Testis (tissue), 3 donors: Measurements from ENCODE around the gene SLC28A1. TPM values are rescaled to one million over a fixed set of nuclear protein-coding genes. Genes with fewer than 3 reads are reported as not detected.
"Not testable (repeated sequence)": the region's sequence is repeated elsewhere in the genome, so short reads cannot be mapped to it uniquely, and the experiment has no call there.

Experiments used
- DNase-seq: peaks from one replicate; pipeline ENCODE4 v3.0.0-alpha.2; 2019
- H3K27ac ChIP-seq, 2 donors: fragments of 200-600 bp; sonication (generic); one replicate each; pipeline ENCODE4 v1.5.1; 2019
- H3K27me3 ChIP-seq: fragments of 200-600 bp; sonication (generic); one replicate; pipeline ENCODE4 v1.5.1; 2019
- H3K36me3 ChIP-seq: fragments of 200-600 bp; sonication (generic); one replicate; pipeline ENCODE4 v1.5.1; 2017; ENCODE audit warnings: low read depth; ENCODE audit errors: missing control alignments
- H3K4me1 ChIP-seq: fragments of 200-600 bp; sonication (generic); one replicate; pipeline ENCODE4 v1.5.1; 2019
- H3K4me3 ChIP-seq, 2 donors: fragments of 200-600 bp; sonication (generic); one replicate each; pipeline ENCODE4 v1.5.1; 2017 to 2019
- H3K9me3 ChIP-seq: fragments of 200-600 bp; sonication (generic); one replicate; pipeline ENCODE4 v1.5.1; 2017
- POLR2A ChIP-seq: fragments of 450-650 bp; IDR thresholded peaks from one replicate; pipeline ENCODE4 v1.6.1; 2017; ENCODE audit warnings: antibody characterized with exemption, mild to moderate bottlenecking, moderate library complexity
- WGBS, 2 donors: methylation state at CpG; one replicate each; pipeline ENCODE4 v1.1.5; 2018; 5-methylcytosine and 5-hydroxymethylcytosine counted together
- intact Hi-C: fragments of 100-400 bp; cut with DNase I; formaldehyde crosslinking; loops from one replicate; pipeline ENCODE4 v1.15.1; 2023; ENCODE audit warnings: low total_unique reads
- polyA plus RNA-seq: library from polyadenylated mRNA; stranded (reverse); fragments of 350-450 nt; fragmentation: Illumina TruSeq; extraction: RNeasy Lipid Tissue Mini Kit (QIAGEN cat#74804); gene quantifications from one replicate; pipeline ENCODE4 v1.2.3, GENCODE V29; 2014; ENCODE audit warnings: low read depth, low replicate concordance; ENCODE audit not compliant: insufficient read depth
- total RNA-seq, 2 donors: library from RNA; depleted of rRNA; stranded (reverse); fragments of >200 nt; gene quantifications; one replicate each; pipeline ENCODE4 v1.2.3, GENCODE V29; 2016
- TF ChIP-seq, protein P1 (sequence below), 3 experiments: fragments of 450-650 bp in 2 of 3; fragments of 200-600 bp in 1 of 3; sonication (generic) in 1 of 3; IDR thresholded peaks; one replicate each; pipeline ENCODE4 v1.5.1; 2016 to 2019; ENCODE audit warnings: antibody characterized with exemption in 3 of 3, mild to moderate bottlenecking in 2 of 3, moderate library complexity in 1 of 3

The SLC28A1 gene
- total and polyA plus RNA-seq, 3 donors from 2014 or later, result 0.26 to 0.31 (median 0.31) TPM

DNA sequence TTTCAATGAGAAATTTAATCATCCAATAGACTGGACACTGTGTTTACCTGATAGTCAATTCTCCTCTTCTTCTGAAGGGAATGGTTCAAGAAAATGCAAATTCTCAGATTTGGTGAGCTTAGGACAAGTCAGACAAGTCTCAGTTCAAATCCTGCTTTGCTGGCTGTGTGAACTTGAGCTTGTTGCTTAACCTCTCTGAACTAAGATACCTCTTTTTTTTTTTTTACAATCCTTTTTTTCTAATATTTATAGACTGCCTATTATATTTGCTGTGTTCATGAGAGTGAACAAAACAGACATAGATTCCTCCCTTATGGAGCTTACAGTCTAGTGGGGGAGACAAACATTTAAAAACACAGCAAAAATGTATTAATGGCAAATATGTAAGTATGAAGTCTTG lies 8.2 kb upstream of the SLC28A1 start:
- Histone ChIP-seq H3K9me3 (no peaks in the 10 kb centered on the region), H3K27ac (no peak overlapping the region), H3K36me3 (no peaks in the 10 kb centered on the region), H3K4me1 (no peaks in the 10 kb centered on the region), H3K27me3 (no peaks in the 10 kb centered on the region), H3K4me3 (no peak overlapping the region)
- TF ChIP-seq, protein P1, sequence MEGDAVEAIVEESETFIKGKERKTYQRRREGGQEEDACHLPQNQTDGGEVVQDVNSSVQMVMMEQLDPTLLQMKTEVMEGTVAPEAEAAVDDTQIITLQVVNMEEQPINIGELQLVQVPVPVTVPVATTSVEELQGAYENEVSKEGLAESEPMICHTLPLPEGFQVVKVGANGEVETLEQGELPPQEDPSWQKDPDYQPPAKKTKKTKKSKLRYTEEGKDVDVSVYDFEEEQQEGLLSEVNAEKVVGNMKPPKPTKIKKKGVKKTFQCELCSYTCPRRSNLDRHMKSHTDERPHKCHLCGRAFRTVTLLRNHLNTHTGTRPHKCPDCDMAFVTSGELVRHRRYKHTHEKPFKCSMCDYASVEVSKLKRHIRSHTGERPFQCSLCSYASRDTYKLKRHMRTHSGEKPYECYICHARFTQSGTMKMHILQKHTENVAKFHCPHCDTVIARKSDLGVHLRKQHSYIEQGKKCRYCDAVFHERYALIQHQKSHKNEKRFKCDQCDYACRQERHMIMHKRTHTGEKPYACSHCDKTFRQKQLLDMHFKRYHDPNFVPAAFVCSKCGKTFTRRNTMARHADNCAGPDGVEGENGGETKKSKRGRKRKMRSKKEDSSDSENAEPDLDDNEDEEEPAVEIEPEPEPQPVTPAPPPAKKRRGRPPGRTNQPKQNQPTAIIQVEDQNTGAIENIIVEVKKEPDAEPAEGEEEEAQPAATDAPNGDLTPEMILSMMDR (IDR thresholded peaks at IDR 0.05), result no peak
- TF ChIP-seq POLR2A, result no peak
- intact Hi-C loops, result no loop called here
- DNase-seq, result no peak

DNA sequence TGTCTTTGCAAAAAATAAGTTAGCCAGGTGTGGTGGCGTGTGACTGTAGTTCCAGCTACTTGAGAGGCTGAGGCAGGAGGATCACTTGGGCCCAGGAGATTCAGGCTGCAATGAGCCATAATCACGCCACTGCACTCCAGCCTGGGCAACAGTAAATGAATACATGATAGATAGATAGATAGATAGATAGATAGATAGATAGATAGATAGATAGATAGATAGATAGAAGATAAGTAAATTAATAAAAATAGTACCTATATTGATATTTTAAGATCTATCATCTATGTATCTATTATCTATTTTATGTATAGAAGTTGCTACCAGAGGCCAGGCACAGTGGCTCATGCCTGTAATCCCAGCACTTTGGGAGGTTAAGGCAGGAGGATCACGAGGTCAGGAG lies 6.8 kb upstream of the SLC28A1 start:
- DNase-seq, intact Hi-C loops, H3K4me3 ChIP-seq, H3K27me3 ChIP-seq, H3K4me1 ChIP-seq, H3K36me3 ChIP-seq, H3K9me3 ChIP-seq, H3K27ac ChIP-seq: not testable (repeated sequence)
- WGBS, 2 donors, result 86 to 95% methylated on average over 3 of the region's 3 CpGs

DNA sequence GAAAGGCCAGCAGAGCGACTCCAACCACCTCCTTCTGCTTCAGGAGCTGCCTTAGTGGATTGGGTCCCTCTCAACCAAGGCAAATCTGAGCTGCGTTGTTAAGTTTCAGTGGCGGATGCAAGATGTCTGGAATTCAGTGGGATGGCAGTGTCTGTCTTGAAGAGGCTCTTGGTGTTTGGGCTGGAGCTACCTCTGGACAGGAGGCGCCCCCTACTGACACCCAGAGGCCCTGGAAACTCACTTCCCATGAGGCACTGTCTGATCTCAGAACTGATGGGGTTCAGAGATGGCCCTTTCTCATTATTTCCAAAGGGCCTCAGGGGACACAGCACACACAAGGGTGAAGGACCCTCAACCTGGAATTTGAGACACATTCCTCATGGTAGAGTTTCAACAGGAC lies 6.0 kb upstream of the SLC28A1 start:
- WGBS, 2 donors, result 63 to 69% methylated on average over 2 to 4 of the region's 4 CpGs

DNA sequence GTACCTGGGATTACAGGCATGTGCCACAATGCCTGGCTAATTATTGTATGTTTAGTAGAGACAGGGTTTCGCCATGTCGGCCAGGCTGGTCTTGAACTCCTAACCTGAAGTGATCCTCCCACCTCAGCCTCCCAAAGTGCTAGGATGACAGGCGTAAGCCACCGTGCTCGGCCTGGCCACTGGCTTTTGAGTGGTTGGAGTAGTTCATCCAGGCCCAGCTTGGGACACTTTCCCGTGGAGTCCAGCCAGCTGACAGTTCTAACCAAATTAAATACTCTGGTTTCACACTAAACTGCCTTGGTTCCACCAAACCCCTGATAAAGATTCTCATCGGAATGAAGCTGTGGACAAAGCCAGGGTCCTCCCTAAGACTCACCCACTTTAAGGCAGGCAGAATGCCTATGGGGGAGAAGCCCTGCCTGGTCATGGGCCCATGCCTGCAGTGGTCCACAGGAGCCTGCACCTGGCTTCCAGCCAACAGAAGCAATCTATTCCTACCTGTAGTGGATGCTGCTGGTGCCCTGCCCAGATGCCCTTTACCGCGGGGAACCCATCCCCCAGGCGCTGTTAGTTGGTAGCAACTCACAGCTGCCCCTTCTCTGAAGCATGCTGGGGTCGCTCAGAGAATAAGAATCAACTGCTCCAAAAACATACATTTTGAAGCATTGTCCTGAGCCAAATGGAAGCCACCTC lies 5.2 kb upstream of the SLC28A1 start:
- H3K4me1 ChIP-seq, result no peaks in the 10 kb centered on the region
- no peaks in the 10 kb centered on the region for H3K27me3 ChIP-seq
- 82 to 98% methylated on average over 11 of the region's 11 CpGs for WGBS, 2 donors
- no peak overlapping the region for H3K4me3 ChIP-seq
- H3K27ac ChIP-seq, result no peak overlapping the region
- no peaks in the 10 kb centered on the region for H3K36me3 ChIP-seq
- H3K9me3 ChIP-seq, result no peaks in the 10 kb centered on the region
- intact Hi-C loops, result no loop called here
- no peak for TF ChIP-seq POLR2A
- TF ChIP-seq, protein P1 (IDR thresholded peaks at IDR 0.05), result no peak
- DNase-seq, result no peak

More for the DNA sequence above, 6.0 kb upstream of the SLC28A1 start:
- H3K4me1 ChIP-seq, result no peaks in the 10 kb centered on the region
- TF ChIP-seq, protein P1 (IDR thresholded peaks at IDR 0.05), result peak; percentile 22 to 58 (median 45)
- TF ChIP-seq POLR2A, result no peak
- no peak overlapping the region for H3K4me3 ChIP-seq
- no peaks in the 10 kb centered on the region for H3K27me3 ChIP-seq
- no peaks in the 10 kb centered on the region for H3K9me3 ChIP-seq
- no peaks in the 10 kb centered on the region for H3K36me3 ChIP-seq
- H3K27ac ChIP-seq, result no peak overlapping the region
- intact Hi-C loops, result no loop called here
- peak; percentile 88 for DNase-seq

DNA sequence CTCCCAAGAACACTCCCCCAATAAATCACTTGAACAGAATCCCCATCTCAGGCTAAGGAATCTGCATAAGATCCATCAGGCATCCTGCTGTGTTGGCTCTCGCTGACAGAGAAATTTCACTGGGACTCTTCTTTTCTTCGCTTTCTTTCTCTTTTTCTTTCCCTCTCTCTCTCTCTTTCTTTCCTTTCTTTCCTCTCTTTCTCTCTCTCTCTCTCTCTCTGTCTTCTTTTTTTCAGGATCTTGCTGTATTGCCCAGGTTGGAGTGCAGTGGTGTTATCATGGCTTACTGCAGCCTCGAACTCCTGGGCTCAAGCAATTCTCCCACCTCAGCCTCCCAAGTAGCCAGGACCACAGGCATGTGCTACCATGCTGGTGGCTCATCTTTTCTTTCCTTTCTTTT lies 4.5 kb upstream of the SLC28A1 start:
- no peak for DNase-seq
- intact Hi-C loops, result no loop called here
- H3K9me3 ChIP-seq, result no peaks in the 10 kb centered on the region
- 92 to 97% methylated on average over 3 of the region's 3 CpGs for WGBS, 2 donors
- no peaks in the 10 kb centered on the region for H3K27me3 ChIP-seq
- no peak for TF ChIP-seq POLR2A
- TF ChIP-seq, protein P1 (IDR thresholded peaks at IDR 0.05), result no peak
- H3K4me1 ChIP-seq, result no peaks in the 10 kb centered on the region
- no peak overlapping the region for H3K27ac ChIP-seq
- H3K4me3 ChIP-seq, result no peak overlapping the region
- H3K36me3 ChIP-seq, result no peaks in the 10 kb centered on the region
